UCSD-AML1 (cell line): Measurements from ENCODE around the gene AUNIP.
"Not testable (repeated sequence)": the region's sequence is repeated elsewhere in the genome, so short reads cannot be mapped to it uniquely, and the experiment has no call there.

Experiments used
- DNase-seq: peaks from one replicate; lab custom pipeline; 2025; ENCODE audit not compliant: unreplicated experiment; lab: John Stamatoyannopoulos, UW

AUNIP gene

GRCh38 chr1:25867210-25867991, 8.1 kb upstream of the AUNIP start:
- no peak for DNase-seq

- no peak for DNase-seq
Measured at GRCh38 chr1:25866288-25866687, 7.0 kb upstream of the AUNIP start.

- no peak for DNase-seq
Measured at GRCh38 chr1:25864434-25864833, 5.2 kb upstream of the AUNIP start.

GRCh38 chr1:25863486-25864262, 4.4 kb upstream of the AUNIP start:
- no peak for DNase-seq

GRCh38 chr1:25862785-25863485, 3.7 kb upstream of the AUNIP start:
- DNase-seq, result no peak

GRCh38 chr1:25861316-25862286, 2.3 kb upstream of the AUNIP start:
- DNase-seq, result peak; percentile 83

GRCh38 chr1:25858494-25858893, 763 bp downstream of the AUNIP start:
- no peak for DNase-seq

GRCh38 chr1:25856856-25857255, 2.4 kb downstream of the AUNIP start:
- DNase-seq, result no peak

GRCh38 chr1:25854554-25854953, 4.7 kb downstream of the AUNIP start:
- DNase-seq, result no peak

- no peak for DNase-seq
Measured at GRCh38 chr1:25848531-25848930, 10.7 kb downstream of the AUNIP start.

GRCh38 chr1:25847929-25848328, 11.3 kb downstream of the AUNIP start:
- no peak for DNase-seq

- no peak for DNase-seq
Measured at GRCh38 chr1:25845664-25846063, 13.6 kb downstream of the AUNIP start.

- DNase-seq, result no peak
Measured at GRCh38 chr1:25844536-25845337, 14.5 kb downstream of the AUNIP start.

- no peak for DNase-seq
Measured at GRCh38 chr1:25843483-25843882, 15.8 kb downstream of the AUNIP start.

- DNase-seq, result not testable (repeated sequence)
Measured at GRCh38 chr1:25839808-25840207, 19.4 kb downstream of the AUNIP start.

- no peak for DNase-seq
Measured at GRCh38 chr1:25837262-25837875, 21.9 kb downstream of the AUNIP start.

GRCh38 chr1:25836695-25837094, 22.6 kb downstream of the AUNIP start:
- DNase-seq, result no peak

- no peak for DNase-seq
Measured at GRCh38 chr1:25834894-25835293, 24.4 kb downstream of the AUNIP start.

GRCh38 chr1:25833158-25833557, 26.1 kb downstream of the AUNIP start:
- no peak for DNase-seq
